Measurements from ENCODE around the gene SUGCT. TPM values are rescaled to one million over a fixed set of nuclear protein-coding genes. Genes with fewer than 3 reads are reported as not detected.
A peak's percentile ranks its signal among the peaks of the same experiment; 100 is the strongest.
"Not testable (repeated sequence)": the region's sequence is repeated elsewhere in the genome, so short reads cannot be mapped to it uniquely, and the experiment has no call there.

Gene SUGCT
- total and polyA plus RNA-seq, 2 of the 8 experiments (the other 6 are each of a cell fraction or from before 2014, with no cell fraction given) = 2.8 to 5.4 TPM

- H2BK120ac ChIP-seq (replicated peaks; ENCODE audit: low read depth, low read length); FAIRE-seq; H3K79me1 ChIP-seq (ENCODE audit: low read depth, low read length); H4K20me1 ChIP-seq (replicated peaks in 1 of 2; ENCODE audit: control insufficient read depth in 1 of 2, insufficient read depth in 2 of 2, low read length in 2 of 2); H3K4me2 ChIP-seq (ENCODE audit: insufficient read depth in 1 of 2, low read depth in 2 of 2, low read length in 2 of 2); H3K23me2 ChIP-seq (ENCODE audit: low read depth, low read length); H3K23ac ChIP-seq (ENCODE audit: insufficient read length); H2AK5ac ChIP-seq (ENCODE audit: low read depth, low read length); H3K4me3 ChIP-seq (ENCODE audit: extremely low read depth in 1 of 4, insufficient read depth in 2 of 4, low read depth in 3 of 4, low read length in 4 of 4); H4K91ac ChIP-seq (replicated peaks; ENCODE audit: insufficient read length, low read length); H3K27me3 ChIP-seq (replicated peaks in 1 of 4; ENCODE audit: control insufficient read depth in 3 of 4, extremely low read depth in 1 of 4, insufficient read depth in 3 of 4, low read length in 3 of 4); H3K4me1 ChIP-seq (replicated peaks in 1 of 4; ENCODE audit: control insufficient read depth in 3 of 4, insufficient read depth in 4 of 4, low read length in 3 of 4); H3K36me3 ChIP-seq (ENCODE audit: control insufficient read depth in 2 of 4, insufficient read depth in 4 of 4, low read length in 3 of 4); H3K14ac ChIP-seq (ENCODE audit: insufficient read length); H2BK12ac ChIP-seq (ENCODE audit: low read depth, low read length); H2BK5ac ChIP-seq (ENCODE audit: low read depth, low read length); H2BK15ac ChIP-seq (ENCODE audit: low read length); H4K8ac ChIP-seq (ENCODE audit: extremely low read depth, insufficient read depth, low read length); H3K56ac ChIP-seq (replicated peaks; ENCODE audit: insufficient read length, low read depth, low read length); CTCF ChIA-PET (ENCODE audit: partially characterized antibody); H2AFZ ChIP-seq (ENCODE audit: low read length); H3K79me2 ChIP-seq (ENCODE audit: control insufficient read depth in 1 of 2, insufficient read depth in 2 of 2, low read length in 2 of 2); H3K27ac ChIP-seq (ENCODE audit: low read depth, low read length); H2BK20ac ChIP-seq (ENCODE audit: low read length); H3K4ac ChIP-seq (replicated peaks; ENCODE audit: insufficient read length, low read depth, low read length); H3K9ac ChIP-seq (replicated peaks in 1 of 4; ENCODE audit: extremely low read depth in 1 of 4, low read depth in 3 of 4, low read length in 3 of 4); H4K5ac ChIP-seq (ENCODE audit: insufficient read length, low read depth, low read length); H3K18ac ChIP-seq (ENCODE audit: extremely low read depth, low read length): not testable (repeated sequence)
- 85% methylated on average over 7 of the region's 7 CpGs; no CpG with 5 or more reads in 1 of the 2 experiments for WGBS, 2 experiments (ENCODE audit: extremely low coverage in 1 of 2, insufficient coverage in 1 of 2, insufficient read length in 1 of 2, insufficient replicate concordance in 2 of 2, low coverage in 1 of 2, low lambda C conversion rate in 2 of 2, missing lambda C conversion rate in 1 of 2)
- POLR2A ChIA-PET (ENCODE audit: partially characterized antibody) = interaction anchor here (2.4 kb wide), 1 partner anchor 14 kb away, joined by 5 read pairs; the partner anchor contains the start of genes MPLKIP and SUGCT
- peak in 1 of 2 experiments; percentile 38 for DNase-seq (ENCODE audit: low read depth in 1 of 2, low spot score in 2 of 2)
- H3K9me3 ChIP-seq (ENCODE audit: insufficient read depth in 2 of 2, low read depth in 1 of 2, low read length in 1 of 2) = peaks cover 6 to 13% of the 10 kb centered on the region in 2 experiments; a peak in 3 of 4 replicates
Measured at GRCh38 chr7:40148247-40148580, 13.4 kb downstream of the SUGCT start.
